ENCODE data around the gene ZYG11B. TPM values are rescaled to one million over a fixed set of nuclear protein-coding genes. Genes with fewer than 3 reads are reported as not detected.
A peak's percentile ranks its signal among the peaks of the same experiment; 100 is the strongest.

ZYG11B gene
- total and polyA plus RNA-seq, 9 of the 15 experiments (the other 6 are each of a cell fraction or from before 2014, with no cell fraction given): 4.9 to 22.2 (median 12.2) TPM

- TF ChIP-seq ZMIZ1 (IDR thresholded peaks at IDR 0.05; ENCODE audit: low read depth in 2 of 2, low read length in 2 of 2) (no peak), CTBP1 (IDR thresholded peaks at IDR 0.05; ENCODE audit: borderline replicate concordance) (peak; percentile 97), DNMT1 (IDR thresholded peaks at IDR 0.05) (no peak), MAFF (IDR thresholded peaks at IDR 0.05; ENCODE audit: low read length) (peak; percentile 54; the same call in 1 of the 2 replicates), ZEB2 (IDR thresholded peaks at IDR 0.05) (0 out of 2 replicates have a peak, but pooled peaks have one; percentile 11), ZNF408 (CRISPR knock-in tag; IDR thresholded peaks at IDR 0.05; ENCODE audit: low read depth) (no peak), RBM14 (IDR thresholded peaks at IDR 0.05; ENCODE audit: borderline replicate concordance, insufficient read depth, low read depth, low read length) (no peak), POLR2AphosphoS5 (IDR thresholded peaks at IDR 0.05; ENCODE audit: control insufficient read depth, insufficient read depth, low read depth, low read length) (0 out of 2 replicates have a peak, but pooled peaks have one; percentile 53), NFIC (IDR thresholded peaks at IDR 0.05) (peak; percentile 86), DLX4 (CRISPR knock-in tag; IDR thresholded peaks at IDR 0.05) (no peak), PHTF2 (CRISPR knock-in tag; IDR thresholded peaks at IDR 0.05) (no peak), MCM5 (IDR thresholded peaks at IDR 0.05; ENCODE audit: low read depth) (no peak), E4F1 (CRISPR knock-in tag; IDR thresholded peaks at IDR 0.05; ENCODE audit: borderline replicate concordance) (no peak), ZNF121 (CRISPR knock-in tag; conservative IDR thresholded peaks at IDR 0.05) (no peak), HDAC2 (IDR thresholded peaks at IDR 0.05) (no peak)
Measured at GRCh38 chr1:52842643-52843310, 116.5 kb downstream of the ZYG11B start, which contains the start of gene ZYG11A (continued).

Measured in K562 (cell line).